PC-3 (cell line): ENCODE results near the gene PRTFDC1. TPM values are rescaled to one million over a fixed set of nuclear protein-coding genes. Genes with fewer than 3 reads are reported as not detected.
"Not testable (repeated sequence)": the region's sequence is repeated elsewhere in the genome, so short reads cannot be mapped to it uniquely, and the experiment has no call there.

ENCODE experiments used
- ATAC-seq: fragments of 200-7000 bp; cut with Tn5 transposase; 2 replicates; pipeline ENCODE4 v1.9.1; 2020; ENCODE audit warnings: mild to moderate bottlenecking, moderate library complexity
- BruUV-seq: library from RNA; stranded (reverse); fragments of 400-500 nt; replicated peaks from 2 replicates; lab custom pipeline; 2021; lab: Mats Ljungman, UMichigan
- CTCF ChIA-PET: fragments of 300-600 bp; sonication (Branson Sonifier 250); formaldehyde crosslinking; loops from one replicate; lab custom pipeline; 2022; ENCODE audit warnings: antibody characterized with exemption; lab: Charles Lee
- POLR2A ChIA-PET: fragments of 300-600 bp; sonication (Branson Sonifier 250); formaldehyde crosslinking; loops from one replicate; lab custom pipeline; 2022; ENCODE audit warnings: antibody characterized with exemption; ENCODE audit not compliant: unreplicated experiment; lab: Charles Lee
- DNase-seq: peaks from one replicate; pipeline ENCODE4 v3.0.0-alpha.2; 2015
- H2AFZ ChIP-seq: fragments of 300-600 bp; sonication (generic); 2 replicates; pipeline ENCODE4 v1.6.0; 2016; ENCODE audit warnings: antibody characterized with exemption, low read length
- H3F3A ChIP-seq: fragments of 300-600 bp; sonication (generic); one replicate; pipeline ENCODE4 v1.6.0; 2017; ENCODE audit warnings: antibody characterized with exemption, low read length, control low read depth, mild to moderate bottlenecking; ENCODE audit not compliant: unreplicated experiment
- H3K27ac ChIP-seq: fragments of 300-600 bp; sonication (generic); 2 replicates; pipeline ENCODE4 v1.5.1; 2016; ENCODE audit warnings: mild to moderate bottlenecking, low read length
- H3K27me3 ChIP-seq: fragments of 300-600 bp; sonication (generic); 2 replicates; pipeline ENCODE4 v1.6.1; 2016; ENCODE audit warnings: low read length, mixed read lengths
- H3K36me3 ChIP-seq: fragments of 300-600 bp; sonication (generic); 2 replicates; pipeline ENCODE4 v1.6.1; 2016; ENCODE audit warnings: low read depth, mixed run types, low read length, mixed read lengths
- H3K4me1 ChIP-seq: fragments of 300-600 bp; sonication (generic); 2 replicates; pipeline ENCODE4 v1.5.1; 2016; ENCODE audit warnings: low read length; ENCODE audit not compliant: insufficient read depth
- H3K4me2 ChIP-seq: fragments of 300-600 bp; sonication (generic); 2 replicates; pipeline ENCODE4 v1.6.0; 2016; ENCODE audit warnings: low read length
- H3K4me3 ChIP-seq: fragments of 300-600 bp; sonication (generic); 2 replicates; pipeline ENCODE4 v1.5.1; 2016; ENCODE audit warnings: mild to moderate bottlenecking, low read length, mixed read lengths
- H3K79me2 ChIP-seq: fragments of 300-600 bp; sonication (generic); 2 replicates; pipeline ENCODE4 v1.6.1; 2017; ENCODE audit warnings: low read length, mixed read lengths
- H3K9ac ChIP-seq: fragments of 300-600 bp; sonication (generic); 2 replicates; pipeline ENCODE4 v1.6.0; 2016; ENCODE audit warnings: mild to moderate bottlenecking, low read length
- H3K9me2 ChIP-seq: fragments of 300-600 bp; sonication (generic); replicated peaks from 2 replicates; pipeline ENCODE4 v1.6.1; 2016; ENCODE audit warnings: mixed run types, low read length, mixed read lengths
- H3K9me3 ChIP-seq: fragments of 300-600 bp; sonication (generic); 2 replicates; pipeline ENCODE4 v1.6.1; 2016; ENCODE audit warnings: low read length, mixed read lengths
- H4K20me1 ChIP-seq: fragments of 300-600 bp; sonication (generic); 2 replicates; pipeline ENCODE4 v1.6.1; 2016; ENCODE audit warnings: low read length, mixed read lengths
- EZH2 ChIP-seq: fragments of 300-600 bp; sonication (generic); IDR thresholded peaks from one replicate; pipeline ENCODE4 v1.6.1; 2017; ENCODE audit warnings: antibody characterized with exemption, mild to moderate bottlenecking, low read length; ENCODE audit not compliant: unreplicated experiment
- EZH2phosphoT487 ChIP-seq: fragments of 300-600 bp; sonication (generic); IDR thresholded peaks from 2 replicates; pipeline ENCODE4 v1.6.1; 2018; ENCODE audit warnings: mild to moderate bottlenecking, antibody characterized with exemption, low read length, borderline replicate concordance
- intact Hi-C: fragments of 100-400 bp; cut with micrococcal nuclease; formaldehyde crosslinking; loops from 2 replicates; pipeline ENCODE4 v1.9.0; 2023
- total RNA-seq: library from RNA; depleted of rRNA; stranded (reverse); fragments of >200 nt; gene quantifications from 2 replicates; pipeline ENCODE4 v1.2.3, GENCODE V29; 2014
- TF ChIP-seq, protein P1 (sequence below): fragments of 300-600 bp; sonication (generic); conservative IDR thresholded peaks from 2 replicates; pipeline ENCODE4 v1.5.1; 2017; ENCODE audit warnings: antibody characterized with exemption, low read depth, mild to moderate bottlenecking, low read length

The PRTFDC1 gene
- total RNA-seq, 1 experiment from 2014 or later = 10.2 TPM

GRCh38 chr10:24971374-24971773, 19.0 kb upstream of the PRTFDC1 start:
- no peaks in the 10 kb centered on the region for H3K36me3 ChIP-seq
- no peak overlapping the region for H3K4me3 ChIP-seq
- DNase-seq (no peak), ATAC-seq (no peak)
- no peak for TF ChIP-seq EZH2
- TF ChIP-seq EZH2phosphoT487 = no peak
- TF ChIP-seq, protein P1, sequence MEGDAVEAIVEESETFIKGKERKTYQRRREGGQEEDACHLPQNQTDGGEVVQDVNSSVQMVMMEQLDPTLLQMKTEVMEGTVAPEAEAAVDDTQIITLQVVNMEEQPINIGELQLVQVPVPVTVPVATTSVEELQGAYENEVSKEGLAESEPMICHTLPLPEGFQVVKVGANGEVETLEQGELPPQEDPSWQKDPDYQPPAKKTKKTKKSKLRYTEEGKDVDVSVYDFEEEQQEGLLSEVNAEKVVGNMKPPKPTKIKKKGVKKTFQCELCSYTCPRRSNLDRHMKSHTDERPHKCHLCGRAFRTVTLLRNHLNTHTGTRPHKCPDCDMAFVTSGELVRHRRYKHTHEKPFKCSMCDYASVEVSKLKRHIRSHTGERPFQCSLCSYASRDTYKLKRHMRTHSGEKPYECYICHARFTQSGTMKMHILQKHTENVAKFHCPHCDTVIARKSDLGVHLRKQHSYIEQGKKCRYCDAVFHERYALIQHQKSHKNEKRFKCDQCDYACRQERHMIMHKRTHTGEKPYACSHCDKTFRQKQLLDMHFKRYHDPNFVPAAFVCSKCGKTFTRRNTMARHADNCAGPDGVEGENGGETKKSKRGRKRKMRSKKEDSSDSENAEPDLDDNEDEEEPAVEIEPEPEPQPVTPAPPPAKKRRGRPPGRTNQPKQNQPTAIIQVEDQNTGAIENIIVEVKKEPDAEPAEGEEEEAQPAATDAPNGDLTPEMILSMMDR = no peak
- intact Hi-C loops = no loop called here
- no peak overlapping the region for H3K9ac ChIP-seq
- H2AFZ ChIP-seq = no peak overlapping the region
- no TSS peak for BruUV-seq
- no peaks in the 10 kb centered on the region for H3F3A ChIP-seq
- ChIA-PET CTCF (no interaction called here), POLR2A (no interaction called here)
- H3K27ac ChIP-seq = no peak overlapping the region
- no peaks in the 10 kb centered on the region for H3K9me2 ChIP-seq
- no peaks in the 10 kb centered on the region for H4K20me1 ChIP-seq
- H3K9me3 ChIP-seq = no peaks in the 10 kb centered on the region
- no peaks in the 10 kb centered on the region for H3K79me2 ChIP-seq
- H3K4me2 ChIP-seq = no peak overlapping the region
- no peaks in the 10 kb centered on the region for H3K4me1 ChIP-seq
- H3K27me3 ChIP-seq = no peaks in the 10 kb centered on the region

DNA sequence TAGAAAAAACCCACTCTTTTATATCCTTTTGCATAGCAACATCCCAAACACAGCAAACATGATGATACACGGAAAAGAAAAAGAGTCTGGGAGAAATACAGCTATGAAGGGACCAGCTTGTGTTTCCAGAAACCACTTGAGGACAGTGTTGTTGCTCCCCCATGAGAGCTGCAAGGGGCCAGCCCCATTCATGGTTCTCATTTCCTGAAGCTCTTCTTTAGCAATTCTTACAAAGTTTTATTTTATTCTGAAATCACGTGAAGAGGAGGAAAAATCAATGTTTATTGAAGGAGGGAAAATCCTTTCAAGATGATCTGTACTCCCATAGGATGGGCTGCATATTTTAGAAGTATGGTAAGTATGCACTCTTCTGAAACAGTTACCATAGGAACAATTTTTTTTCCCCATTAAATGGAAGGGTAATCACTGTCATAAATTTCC, 17.5 kb upstream of the PRTFDC1 start:
- BruUV-seq = no TSS peak
- Histone ChIP-seq H3K79me2 (no peaks in the 10 kb centered on the region), H4K20me1 (no peaks in the 10 kb centered on the region), H2AFZ (no peak overlapping the region), H3K9me3 (no peaks in the 10 kb centered on the region), H3K4me3 (no peak overlapping the region), H3K27me3 (no peaks in the 10 kb centered on the region), H3F3A (no peaks in the 10 kb centered on the region), H3K4me2 (no peak overlapping the region), H3K4me1 (no peaks in the 10 kb centered on the region), H3K36me3 (no peaks in the 10 kb centered on the region), H3K27ac (no peak overlapping the region), H3K9me2 (no peaks in the 10 kb centered on the region), H3K9ac (no peak overlapping the region)
- ATAC-seq (no peak), DNase-seq (no peak)
- ChIA-PET CTCF (no interaction called here), POLR2A (no interaction called here)
- TF ChIP-seq, protein P1 = no peak
- no peak for TF ChIP-seq EZH2phosphoT487
- no peak for TF ChIP-seq EZH2
- intact Hi-C loops = no loop called here

- not testable (repeated sequence) for H3K9me3 ChIP-seq, BruUV-seq
Observed at GRCh38 chr10:24968951-24969350, 16.5 kb upstream of the PRTFDC1 start.

More at GRCh38 chr10:24968951-24969350, 16.5 kb upstream of the PRTFDC1 start:
- H3K9me2 ChIP-seq, H3K4me2 ChIP-seq, H3K27ac ChIP-seq, H3K4me3 ChIP-seq, intact Hi-C loops, ATAC-seq, H3F3A ChIP-seq, H3K9ac ChIP-seq, H3K79me2 ChIP-seq, CTCF ChIA-PET, DNase-seq, H2AFZ ChIP-seq, H3K36me3 ChIP-seq, POLR2A ChIA-PET, H4K20me1 ChIP-seq, H3K4me1 ChIP-seq, H3K27me3 ChIP-seq: not testable (repeated sequence)
